GM04504 (cell line): ENCODE results near the gene LRRC19.

ENCODE experiments used
- DNase-seq: peaks from one replicate; pipeline ENCODE4 v3.0.0-alpha.2; 2012; ENCODE audit warnings: low read depth

The LRRC19 gene

GRCh38 chr9:26955921-26956859 lies 49.3 kb downstream of the LRRC19 start, which contains the start of gene IFT74:
IFT74 (plus strand) TSS chr9:26956412; CDS start chr9:26961968, 5,556 bp downstream.
- DNase-seq: peak; percentile 97

DNA sequence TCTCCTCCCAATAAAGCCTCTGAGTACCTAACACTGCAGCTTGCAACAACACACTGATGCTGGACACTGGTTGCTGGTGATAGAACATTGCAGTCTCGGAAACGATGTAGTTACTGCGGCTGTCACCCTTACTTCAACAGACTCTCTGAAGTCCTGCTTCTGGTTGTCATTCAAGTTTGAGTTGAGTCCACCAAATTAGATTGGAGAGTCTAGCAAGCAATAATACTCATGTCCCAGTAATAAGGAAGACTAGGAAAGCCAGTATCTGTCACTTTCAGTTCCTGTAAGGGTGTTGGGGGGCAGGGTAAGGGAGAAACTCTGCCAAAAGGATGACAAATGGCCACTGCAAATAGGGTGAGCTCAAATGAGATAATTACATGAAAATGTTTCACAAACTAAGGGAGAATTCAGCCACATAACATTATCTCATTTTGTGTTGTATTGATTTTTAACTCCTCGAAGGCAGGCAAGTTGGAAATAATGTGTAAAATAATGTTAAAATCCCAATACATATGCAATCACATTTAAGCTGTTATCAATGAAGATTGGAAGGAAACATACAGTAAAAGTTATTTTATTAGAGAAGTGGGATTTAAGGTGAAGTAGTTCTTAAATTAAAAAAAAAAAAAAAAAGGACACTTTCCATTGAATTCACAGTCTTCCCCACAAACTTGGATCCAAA lies 50.1 kb downstream of the LRRC19 start:
- DNase-seq: no peak

GRCh38 chr9:26954050-26954508 lies 51.4 kb downstream of the LRRC19 start:
- no peak for DNase-seq

DNA sequence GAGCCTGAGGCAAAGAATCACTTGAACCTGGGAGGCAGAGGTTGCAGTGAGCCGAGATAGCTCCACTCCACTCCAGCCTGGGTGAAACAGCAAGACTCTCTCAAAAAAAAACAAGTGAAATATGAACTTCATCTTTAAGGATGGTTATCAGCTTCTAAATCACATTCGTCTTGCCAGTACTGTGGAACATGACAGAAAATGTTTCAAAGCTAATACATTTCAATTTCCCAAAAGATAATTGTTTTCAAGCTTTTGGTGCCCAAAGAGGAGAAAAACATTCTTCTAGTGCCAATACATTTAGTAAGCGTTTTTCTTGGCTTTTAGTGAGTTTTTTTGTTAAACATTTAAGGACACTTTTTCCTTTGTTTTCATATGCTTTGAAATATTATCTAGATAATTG lies 53.7 kb downstream of the LRRC19 start:
- DNase-seq: no peak

DNA sequence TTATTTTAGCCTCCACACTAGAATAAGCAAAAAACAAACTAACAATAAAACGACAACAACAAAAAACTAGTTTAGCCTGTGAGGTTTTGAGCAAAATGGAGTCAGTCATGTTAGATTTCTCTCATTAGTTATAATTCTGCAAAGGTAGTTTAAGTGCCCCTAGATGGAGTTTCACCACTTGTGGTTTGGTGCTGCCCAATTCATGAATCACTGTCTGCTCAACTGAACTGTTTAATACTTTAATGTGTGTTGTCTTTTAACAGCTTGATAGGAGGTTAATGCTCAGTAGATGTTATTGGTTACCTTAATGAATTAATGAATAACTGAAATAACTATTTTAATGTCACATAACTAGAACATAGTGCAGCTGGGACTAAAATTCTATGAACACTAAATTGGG lies 55.0 kb downstream of the LRRC19 start:
- no peak for DNase-seq

- no peak for DNase-seq
These were observed 55.8 kb downstream of the LRRC19 start for GRCh38 chr9:26949637-26950069.

DNA sequence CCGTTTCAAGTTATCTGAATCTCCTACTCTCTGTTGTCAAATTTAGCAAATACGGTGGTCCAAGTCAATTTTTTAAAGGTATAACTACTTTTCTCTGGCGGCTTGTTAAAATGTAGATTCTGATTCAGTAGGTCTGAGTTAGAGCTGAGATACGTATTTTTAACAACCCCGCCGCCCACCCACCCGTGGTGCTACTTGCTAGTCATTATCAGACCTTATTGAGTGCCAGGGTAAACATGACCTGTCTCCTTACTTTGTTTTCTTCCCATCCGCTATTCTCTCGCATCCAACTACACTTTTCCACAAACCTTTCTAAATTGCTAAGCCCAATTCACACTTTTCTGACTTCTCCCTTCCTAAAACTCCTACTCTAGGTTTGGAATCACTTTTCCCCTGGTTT lies 57.7 kb downstream of the LRRC19 start:
- no peak for DNase-seq

GRCh38 chr9:26946753-26947727 lies 58.4 kb downstream of the LRRC19 start, which contains the start of gene PLAA:
PLAA (minus strand) TSS chr9:26947242; CDS start chr9:26947045, 197 bp downstream.
- DNase-seq: peak; percentile 81

DNA sequence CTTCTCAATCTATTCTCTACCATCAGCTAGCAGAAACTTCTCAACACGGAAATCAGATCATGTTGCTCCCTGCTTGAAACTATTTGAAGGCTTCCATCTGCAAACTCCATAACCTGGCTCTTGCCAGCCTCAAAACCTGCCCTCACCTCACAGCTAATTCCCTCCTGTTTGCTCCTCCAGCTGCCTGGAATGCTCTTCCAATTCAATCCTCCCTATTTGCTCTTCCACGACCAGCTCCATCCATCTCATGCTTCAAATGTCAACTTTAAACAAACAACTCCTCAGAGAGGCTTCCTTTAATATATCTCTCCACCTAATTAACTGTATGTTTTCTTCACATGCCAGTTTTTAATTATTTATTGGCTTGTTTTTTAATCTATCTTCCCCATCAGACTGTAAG lies 59.9 kb downstream of the LRRC19 start:
- no peak for DNase-seq
